ENCODE data around the gene BCL2L1.
"Not testable (repeated sequence)": the region's sequence is repeated elsewhere in the genome, so short reads cannot be mapped to it uniquely, and the experiment has no call there.

BCL2L1 gene

GRCh38 chr20:31642837-31643236 is 79.8 kb downstream of the BCL2L1 start:
- no peak for DNase-seq

DNA sequence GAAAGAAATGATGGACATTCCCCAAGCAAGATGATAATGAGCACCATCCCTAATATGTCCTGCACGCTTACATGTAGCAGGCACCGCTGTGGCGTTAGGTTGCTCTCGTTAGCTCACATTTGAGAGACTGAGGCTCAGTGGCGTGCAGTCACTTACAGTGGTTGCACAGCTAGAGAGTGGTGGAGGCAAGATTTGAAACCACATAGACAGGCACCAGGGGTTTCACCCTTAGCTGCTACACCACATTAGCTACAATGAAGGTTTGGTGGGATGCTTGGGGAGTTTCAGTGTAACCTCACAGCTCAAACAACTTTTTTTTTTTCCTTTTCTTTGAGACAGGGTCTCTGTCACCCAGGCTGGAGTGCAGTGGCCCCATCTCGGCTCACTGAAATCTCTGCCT is 81.3 kb downstream of the BCL2L1 start:
- no peak for DNase-seq

- no peak for DNase-seq
Measured at GRCh38 chr20:31640259-31640658, 82.4 kb downstream of the BCL2L1 start.

DNA sequence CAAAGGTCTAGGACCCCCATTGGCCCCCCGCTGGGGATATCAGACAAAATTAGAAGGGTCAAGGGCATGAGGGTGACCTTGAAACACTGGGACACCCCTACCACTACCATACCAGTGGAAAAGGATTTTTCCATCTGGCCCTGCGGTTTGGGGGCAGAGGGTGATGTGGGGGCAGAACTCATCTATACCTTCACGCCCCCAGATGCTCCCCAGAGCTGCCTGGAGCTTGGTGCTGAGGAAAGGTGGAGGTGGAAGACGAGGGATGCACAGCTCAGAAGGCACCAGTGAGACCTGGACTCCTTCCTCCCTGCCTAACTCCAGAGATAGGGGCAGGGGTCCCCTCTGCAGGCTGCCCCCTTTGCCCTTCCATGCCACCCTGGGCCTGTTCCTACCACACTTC is 83.9 kb downstream of the BCL2L1 start:
- DNase-seq, result no peak

GRCh38 chr20:31638317-31638716 is 84.4 kb downstream of the BCL2L1 start:
- no peak for DNase-seq

GRCh38 chr20:31637660-31638059 is 85.0 kb downstream of the BCL2L1 start, which contains the start of gene COX4I2:
Gene COX4I2, plus strand, starts transcription at chr20:31637912. Its CDS starts 1,106 bp downstream, at chr20:31639018.
- DNase-seq, result no peak

GRCh38 chr20:31633339-31633914 is 89.2 kb downstream of the BCL2L1 start:
- DNase-seq, result no peak

DNA sequence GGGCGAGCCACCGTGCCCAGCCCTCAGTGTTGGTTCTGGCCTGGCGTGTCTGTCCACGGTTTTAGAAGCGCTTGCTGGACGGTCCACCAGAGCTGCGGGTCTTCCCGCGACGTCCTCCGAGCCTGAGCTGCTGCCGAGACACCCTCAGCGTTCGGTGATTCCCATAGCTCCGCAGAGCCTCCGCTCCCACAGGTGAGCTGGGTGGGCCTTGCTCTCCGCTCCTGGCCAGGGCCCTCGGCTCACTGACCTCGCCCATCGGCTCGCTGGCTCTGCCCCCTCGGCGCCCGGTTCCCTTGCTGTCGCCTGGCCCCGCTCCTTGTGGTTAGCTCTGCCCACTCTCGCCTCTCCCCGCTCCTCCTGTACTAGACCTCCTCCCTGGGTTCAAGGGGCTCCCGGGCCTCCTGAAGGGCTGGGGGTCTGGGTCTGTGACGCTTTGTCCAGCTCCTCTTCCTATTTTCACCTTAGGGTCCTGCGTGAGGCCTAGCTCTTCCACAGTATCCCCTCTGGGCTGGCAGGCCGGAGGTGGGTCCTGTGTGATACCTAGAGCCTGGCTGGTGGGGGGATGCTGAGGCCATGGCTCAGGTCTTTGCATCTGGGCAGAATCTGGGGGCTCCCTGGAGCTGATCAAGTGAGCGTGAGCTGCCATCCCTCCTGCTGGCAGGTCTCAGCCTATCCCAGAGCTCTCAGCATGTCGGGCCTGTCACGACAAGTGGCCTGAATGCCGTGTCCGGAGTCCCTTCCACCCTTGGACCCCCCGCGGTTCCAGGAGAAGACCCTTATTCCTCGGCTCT is 89.9 kb downstream of the BCL2L1 start:
- no peak for DNase-seq

GRCh38 chr20:31630187-31630790 is 92.4 kb downstream of the BCL2L1 start:
- DNase-seq, result no peak

GRCh38 chr20:31628057-31628456 is 94.6 kb downstream of the BCL2L1 start:
- not testable (repeated sequence) for DNase-seq

GRCh38 chr20:31626534-31626933 is 96.1 kb downstream of the BCL2L1 start:
- not testable (repeated sequence) for DNase-seq

DNA sequence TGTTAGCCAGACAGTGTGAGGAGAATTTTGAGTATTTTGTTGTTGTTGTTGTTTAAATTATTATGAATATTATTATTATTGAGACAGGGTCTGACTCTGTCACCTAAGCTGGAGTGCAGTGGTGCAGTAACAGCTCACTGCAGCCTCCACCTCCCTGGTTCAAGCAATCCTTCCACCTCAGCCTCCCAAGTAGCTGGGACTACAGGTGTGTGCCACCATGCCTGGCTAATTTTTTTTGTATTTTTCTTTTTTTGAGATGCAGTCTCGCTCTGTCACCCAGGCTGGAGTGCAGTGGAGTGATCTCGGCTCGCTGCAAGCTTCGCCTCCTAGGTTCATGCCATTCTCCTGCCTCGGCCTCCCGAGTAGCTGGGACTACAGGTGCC is 99.6 kb downstream of the BCL2L1 start:
- DNase-seq, result not testable (repeated sequence)

DNA sequence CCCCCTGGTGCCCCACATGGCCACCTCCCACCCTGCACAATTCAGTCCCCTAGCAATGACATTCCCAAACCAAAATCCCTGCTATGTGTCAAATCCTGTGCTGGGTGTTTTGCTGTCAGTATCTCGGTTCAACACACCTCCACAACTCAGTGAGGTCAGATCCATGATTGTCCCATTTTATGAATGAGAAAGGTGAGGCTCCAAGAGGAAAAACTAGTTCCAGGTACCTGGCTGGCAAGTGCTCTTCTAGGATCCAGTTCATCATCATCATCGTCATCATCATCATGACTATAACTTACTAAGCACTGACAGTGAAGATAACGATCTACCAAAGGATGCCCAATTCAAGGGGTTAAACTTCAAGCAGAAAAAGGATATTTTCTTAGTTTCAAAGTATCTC is 102.4 kb downstream of the BCL2L1 start:
- no peak for DNase-seq

DNA sequence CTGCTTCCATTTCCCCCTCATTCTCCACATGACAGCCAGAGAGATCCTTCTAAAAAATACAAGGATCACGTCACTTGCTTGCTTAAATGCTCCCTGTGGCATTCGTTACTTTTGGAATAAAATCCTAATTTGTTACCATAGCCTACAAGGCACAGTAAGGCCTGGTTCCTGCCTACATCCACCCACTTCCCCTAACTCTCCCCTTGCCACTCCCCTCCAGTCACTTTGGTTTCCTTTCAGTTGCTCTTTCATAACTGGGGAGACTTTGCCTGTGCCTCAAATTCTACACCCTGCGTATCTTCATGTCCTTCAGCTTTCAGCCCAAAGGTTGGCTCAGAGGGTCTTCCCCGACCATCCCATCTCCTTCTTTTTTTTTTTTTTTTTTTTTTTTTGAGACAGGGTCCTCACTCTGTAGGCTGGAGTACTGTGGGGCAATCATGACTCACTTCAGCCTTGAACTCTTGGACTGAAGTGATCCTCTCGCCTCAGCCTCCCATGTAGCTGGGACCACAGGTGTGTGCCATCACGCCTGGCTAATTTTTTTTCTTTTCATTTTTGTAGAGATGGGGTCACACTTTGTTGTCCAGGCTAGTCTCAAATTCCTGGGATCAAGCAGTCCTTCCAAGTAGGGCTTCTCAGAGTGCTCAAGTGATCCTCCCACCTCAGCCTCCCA is 105.1 kb downstream of the BCL2L1 start:
- peak; percentile 90 for DNase-seq

- no peak for DNase-seq
Measured at GRCh38 chr20:31615416-31615815, 107.3 kb downstream of the BCL2L1 start.

All from MV-4-11 (cell line).